H1 (cell line): Measurements from ENCODE around the gene GPBP1L1. TPM values are rescaled to one million over a fixed set of nuclear protein-coding genes. Genes with fewer than 3 reads are reported as not detected.

ENCODE experiments used
- CTCF ChIA-PET: fragments of 300-600 bp; sonication (Branson Sonifier 250); formaldehyde crosslinking; loops from one replicate; lab custom pipeline; 2021; ENCODE audit not compliant: partially characterized antibody; lab: Charles Lee
- POLR2A ChIA-PET: fragments of 300-600 bp; sonication (Branson Sonifier 250); formaldehyde crosslinking; loops from one replicate; lab custom pipeline; 2021; ENCODE audit warnings: inconsistent platforms; ENCODE audit not compliant: partially characterized antibody; lab: Charles Lee
- DNase-seq, 2 experiments: peaks; one replicate each; pipeline versions ENCODE4 v3.0.0 to v3.0.0-alpha.2; 2010 to 2022; ENCODE audit warnings: low spot score in 2 of 2, low read depth in 1 of 2, mixed read lengths in 1 of 2
- FAIRE-seq: peaks from 2 replicates; lab custom pipeline; 2011; peaks lifted over from hg19 to GRCh38; lab: Jason Lieb, UNC
- H2AFZ ChIP-seq: 2 replicates; pipeline ENCODE4 v1.8.1; 2012; ENCODE audit warnings: low read length, inconsistent platforms
- H2AK5ac ChIP-seq: 2 replicates; pipeline ENCODE4 v1.6.1; 2013; ENCODE audit warnings: low read depth, low read length
- H2BK120ac ChIP-seq: replicated peaks from 2 replicates; pipeline ENCODE3; 2013; ENCODE audit warnings: low read depth, low read length, inconsistent platforms
- H2BK12ac ChIP-seq: 2 replicates; pipeline ENCODE4 v1.6.1; 2013; ENCODE audit warnings: low read depth, low read length
- H2BK15ac ChIP-seq: 2 replicates; pipeline ENCODE4 v1.6.1; 2013; ENCODE audit warnings: low read length
- H2BK20ac ChIP-seq: 2 replicates; pipeline ENCODE4 v1.6.1; 2013; ENCODE audit warnings: low read length
- H2BK5ac ChIP-seq: 2 replicates; pipeline ENCODE4 v1.6.1; 2013; ENCODE audit warnings: low read depth, low read length
- H3K14ac ChIP-seq: 2 replicates; pipeline ENCODE4 v1.6.1; 2013; ENCODE audit warnings: inconsistent platforms; ENCODE audit not compliant: insufficient read length
- H3K18ac ChIP-seq: 2 replicates; pipeline ENCODE4 v1.6.1; 2013; ENCODE audit warnings: low read length; ENCODE audit errors: extremely low read depth
- H3K23ac ChIP-seq: 2 replicates; pipeline ENCODE4 v1.6.1; 2013; ENCODE audit warnings: inconsistent platforms; ENCODE audit not compliant: insufficient read length
- H3K23me2 ChIP-seq: 2 replicates; pipeline ENCODE4 v1.6.1; 2013; ENCODE audit warnings: low read depth, low read length
- H3K27ac ChIP-seq: 2 replicates; pipeline ENCODE4 v1.6.1; 2011; ENCODE audit warnings: low read depth, low read length, inconsistent platforms
- H3K27me3 ChIP-seq, 4 experiments: replicated peaks in 1 of 4; 1 replicate in 1 of 4; 2 replicates in 3 of 4; pipeline versions ENCODE4 v1.6.1 to v1.8.1; 2011 to 2013; ENCODE audit warnings: low read length in 3 of 4, mild to moderate bottlenecking in 3 of 4, inconsistent platforms in 2 of 4, mixed read lengths in 2 of 4, moderate library complexity in 1 of 4; ENCODE audit not compliant: control insufficient read depth in 3 of 4, insufficient read depth in 3 of 4; ENCODE audit errors: extremely low read depth in 1 of 4
- H3K36me3 ChIP-seq, 4 experiments: 2 replicates each; pipeline versions ENCODE4 v1.6.1 to v1.8.1; 2011 to 2013; ENCODE audit warnings: mild to moderate bottlenecking in 4 of 4, low read length in 3 of 4, moderate library complexity in 2 of 4, control low read depth in 1 of 4, inconsistent platforms in 1 of 4; ENCODE audit not compliant: insufficient read depth in 4 of 4, control insufficient read depth in 2 of 4
- H3K4ac ChIP-seq: replicated peaks from 2 replicates; pipeline ENCODE3; 2013; ENCODE audit warnings: low read length, low read depth, mixed read lengths, inconsistent platforms; ENCODE audit not compliant: insufficient read length
- H3K4me1 ChIP-seq, 4 experiments: replicated peaks in 1 of 4; 1 replicate in 1 of 4; 2 replicates in 3 of 4; pipeline versions ENCODE4 v1.6.1 to v1.8.1; 2011 to 2013; ENCODE audit warnings: low read length in 3 of 4, inconsistent platforms in 2 of 4, mixed read lengths in 1 of 4; ENCODE audit not compliant: insufficient read depth in 4 of 4, control insufficient read depth in 3 of 4
- H3K4me2 ChIP-seq, 2 experiments: 2 replicates each; pipeline versions ENCODE4 v1.6.1 to v1.8.1; 2011 to 2013; ENCODE audit warnings: low read depth in 2 of 2, low read length in 2 of 2, control low read depth in 1 of 2, inconsistent platforms in 1 of 2, mild to moderate bottlenecking in 1 of 2; ENCODE audit not compliant: insufficient read depth in 1 of 2
- H3K4me3 ChIP-seq, 4 experiments: fragments of 200-600, 300-600 bp in 1 of 4; sonication (generic), shearing (Covaris generic), sonication (Bioruptor Twin) in 1 of 4; 2 replicates each; pipeline versions ENCODE4 v1.5.1 to v1.8.1; 2011 to 2016; ENCODE audit warnings: low read length in 4 of 4, low read depth in 3 of 4, control low read depth in 2 of 4, inconsistent platforms in 2 of 4, mild to moderate bottlenecking in 2 of 4, mixed read lengths in 1 of 4, moderate library complexity in 1 of 4; ENCODE audit not compliant: insufficient read depth in 2 of 4; ENCODE audit errors: extremely low read depth in 1 of 4
- H3K56ac ChIP-seq: replicated peaks from 2 replicates; pipeline ENCODE3; 2013; ENCODE audit warnings: low read depth, mild to moderate bottlenecking, mixed read lengths, low read length, inconsistent platforms; ENCODE audit not compliant: insufficient read length
- H3K79me1 ChIP-seq: 2 replicates; pipeline ENCODE4 v1.6.1; 2013; ENCODE audit warnings: low read depth, low read length, control low read depth
- H3K79me2 ChIP-seq, 2 experiments: 2 replicates each; pipeline versions ENCODE4 v1.6.1 to v1.8.1; 2012 to 2013; ENCODE audit warnings: low read length in 2 of 2, mild to moderate bottlenecking in 2 of 2, inconsistent platforms in 1 of 2; ENCODE audit not compliant: insufficient read depth in 2 of 2, control insufficient read depth in 1 of 2
- H3K9ac ChIP-seq, 4 experiments: replicated peaks in 1 of 4; 1 replicate in 1 of 4; 2 replicates in 3 of 4; pipeline versions ENCODE4 v1.6.1 to v1.8.1; 2011 to 2013; ENCODE audit warnings: low read depth in 3 of 4, low read length in 3 of 4, control low read depth in 2 of 4, mild to moderate bottlenecking in 2 of 4, moderate library complexity in 2 of 4, inconsistent platforms in 1 of 4; ENCODE audit errors: extremely low read depth in 1 of 4
- H3K9me3 ChIP-seq, 2 experiments: 2 replicates each; pipeline versions ENCODE4 v1.6.1 to v1.8.1; 2012 to 2013; ENCODE audit warnings: mild to moderate bottlenecking in 2 of 2, moderate library complexity in 2 of 2, control low read depth in 1 of 2, inconsistent platforms in 1 of 2, low read depth in 1 of 2, low read length in 1 of 2, mixed read lengths in 1 of 2; ENCODE audit not compliant: insufficient read depth in 2 of 2
- H4K20me1 ChIP-seq, 2 experiments: replicated peaks in 1 of 2; 2 replicates each; pipeline versions ENCODE3 to v1.8.1; 2011 to 2013; ENCODE audit warnings: inconsistent platforms in 2 of 2, low read length in 2 of 2, mild to moderate bottlenecking in 1 of 2; ENCODE audit not compliant: insufficient read depth in 2 of 2, control insufficient read depth in 1 of 2
- H4K5ac ChIP-seq: 2 replicates; pipeline ENCODE4 v1.6.1; 2013; ENCODE audit warnings: low read length, low read depth, mixed read lengths, inconsistent platforms; ENCODE audit not compliant: insufficient read length
- H4K8ac ChIP-seq: 2 replicates; pipeline ENCODE4 v1.8.0; 2013; ENCODE audit warnings: mild to moderate bottlenecking, moderate library complexity, low read length, inconsistent platforms; ENCODE audit not compliant: insufficient read depth; ENCODE audit errors: extremely low read depth
- H4K91ac ChIP-seq: replicated peaks from 2 replicates; pipeline ENCODE3; 2013; ENCODE audit warnings: low read length, mixed read lengths, inconsistent platforms; ENCODE audit not compliant: insufficient read length
- BACH1 ChIP-seq: IDR thresholded peaks from 2 replicates; pipeline ENCODE4 v1.6.1; 2012; ENCODE audit warnings: low read length, improper control_type of control experiment
- JUND ChIP-seq: IDR thresholded peaks from 2 replicates; pipeline ENCODE4 v1.6.1; 2011; ENCODE audit warnings: mild to moderate bottlenecking, improper control_type of control experiment, low read length
- KDM1A ChIP-seq: fragments of 200-600, 300-600 bp; sonication (generic); IDR thresholded peaks from 2 replicates; pipeline ENCODE4 v1.7.1; 2016; ENCODE audit warnings: mild to moderate bottlenecking, low read length, borderline replicate concordance
- RBBP5 ChIP-seq: IDR thresholded peaks from 2 replicates; pipeline ENCODE4 v1.7.1; 2012; ENCODE audit warnings: low read depth, mild to moderate bottlenecking, inconsistent platforms, low read length, moderate library complexity, borderline replicate concordance
- TAF7 ChIP-seq: optimal IDR thresholded peaks from 2 replicates; pipeline ENCODE3; 2011; ENCODE audit warnings: low read depth, mild to moderate bottlenecking, inconsistent platforms, low read length, moderate library complexity, borderline replicate concordance
- TBP ChIP-seq: IDR thresholded peaks from 2 replicates; pipeline ENCODE4 v1.6.1; 2011; ENCODE audit warnings: low read depth, low read length, improper control_type of control experiment
- WGBS, 2 experiments: shearing (Covaris generic) in 1 of 2; methylation state at CpG; one replicate each; pipeline versions ENCODE4 v1.1.6 to v1.1.7; 2013 to 2015; ENCODE audit warnings: low lambda C conversion rate in 2 of 2, mixed read lengths in 2 of 2, inconsistent platforms in 1 of 2, low coverage in 1 of 2, missing lambda C conversion rate in 1 of 2; ENCODE audit not compliant: insufficient replicate concordance in 2 of 2, insufficient coverage in 1 of 2, insufficient read length in 1 of 2; ENCODE audit errors: extremely low coverage in 1 of 2, missing lambda C conversion rate in 1 of 2; 5-methylcytosine and 5-hydroxymethylcytosine counted together
- polyA plus RNA-seq, 7 experiments: library from polyadenylated mRNA; depleted of rRNA in 3 of 7; stranded (reverse) in 5 of 7; unstranded in 2 of 7; fragments of >200 nt in 5 of 7; fragments of 200-250 nt in 2 of 7; gene quantifications; 1 replicate in 5 of 7; 2 replicates in 1 of 7; 4 replicates in 1 of 7; pipeline versions ENCODE4 v1.2.1 to v1.2.3, GENCODE V29; 2011 to 2013; ENCODE audit warnings: missing spikeins in 2 of 7, mixed read lengths in 2 of 7
- total RNA-seq: library from RNA; stranded (reverse); fragmentation: NEBNext Ultra II Directional; extraction: Animal tissue kit (Norgen Biotek cat#: 25700); gene quantifications from 2 replicates; pipeline ENCODE4 v1.2.1, GENCODE V29; 2021

GPBP1L1 gene
- total and polyA plus RNA-seq, 2 of the 8 experiments (the other 6 are each of a cell fraction or from before 2014, with no cell fraction given), result 70.1 to 119 TPM

DNA sequence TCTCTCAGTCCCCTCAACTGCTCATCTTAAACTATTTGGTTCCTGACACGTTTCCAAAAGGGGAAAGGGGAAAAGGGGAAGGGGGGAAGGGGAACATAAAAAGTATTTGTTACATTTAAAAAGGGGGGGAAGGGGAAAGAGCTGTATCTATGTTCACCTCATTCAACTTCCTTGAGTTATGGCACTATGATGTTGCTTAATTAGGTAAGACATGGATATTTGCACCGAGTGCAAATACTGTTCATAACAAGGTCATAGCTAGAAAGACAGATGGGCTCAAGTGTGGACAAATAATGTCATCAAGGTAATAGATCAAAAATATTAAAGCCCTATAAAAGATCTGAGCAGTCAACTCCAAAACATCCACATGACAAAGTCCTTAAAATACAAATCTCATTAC is 26.0 kb downstream of the GPBP1L1 start:
- H3K79me1 ChIP-seq, result peaks cover 3% of the 10 kb centered on the region; the same call in 1 of the 2 replicates
- H4K5ac ChIP-seq, result no peak overlapping the region
- no peak overlapping the region for H2BK15ac ChIP-seq
- CTCF ChIA-PET, result interaction anchor here (0.7 to 1.1 kb wide), 2 partner anchors 13 to 80 kb away, joined by 3 read pairs; no protein-coding TSS in a partner anchor
- no peak overlapping the region for H3K56ac ChIP-seq
- H2BK12ac ChIP-seq, result no peak overlapping the region
- no peak overlapping the region for H2BK120ac ChIP-seq
- no peak overlapping the region for H3K23ac ChIP-seq
- H3K14ac ChIP-seq, result no peak overlapping the region
- H3K27ac ChIP-seq, result no peak overlapping the region
- H3K4me2 ChIP-seq, result no peak overlapping the region
- no peaks in the 10 kb centered on the region for H3K4me1 ChIP-seq
- H3K9ac ChIP-seq, result no peak overlapping the region
- H3K18ac ChIP-seq, result no peak overlapping the region
- H3K23me2 ChIP-seq, result no peaks in the 10 kb centered on the region
- H3K4ac ChIP-seq, result no peak overlapping the region
- H2BK20ac ChIP-seq, result no peak overlapping the region
- FAIRE-seq (no peak), DNase-seq (no peak)
- no peak overlapping the region for H2AK5ac ChIP-seq
- POLR2A ChIA-PET, result interaction anchor here (1.0 kb wide), 1 partner anchor 26 kb away, joined by 4 read pairs; the partner anchor contains the start of gene GPBP1L1
- H3K4me3 ChIP-seq, result no peak overlapping the region
- H4K20me1 ChIP-seq, result peaks cover 0 to 7% of the 10 kb centered on the region in 2 experiments
- 93% methylated on average over 2 of the region's 2 CpGs; no CpG with 5 or more reads in 1 of the 2 experiments for WGBS, 2 experiments
- H4K8ac ChIP-seq, result no peak overlapping the region
- peaks cover 19 to 56% (median 33%) of the 10 kb centered on the region in 4 experiments for H3K36me3 ChIP-seq
- no peak overlapping the region for H4K91ac ChIP-seq
- no peak overlapping the region for H2AFZ ChIP-seq
- H3K27me3 ChIP-seq, result no peaks in the 10 kb centered on the region
- H3K79me2 ChIP-seq, result peaks cover 3 to 54% of the 10 kb centered on the region in 2 experiments
- no peak for TF ChIP-seq BACH1
- no peak for TF ChIP-seq RBBP5
- TF ChIP-seq TBP, result no peak
- no peak for TF ChIP-seq JUND
- TF ChIP-seq KDM1A, result no peak
- TF ChIP-seq TAF7, result no peak
- no peaks in the 10 kb centered on the region for H3K9me3 ChIP-seq
- no peak overlapping the region for H2BK5ac ChIP-seq
